Measurements from ENCODE around the gene INPP5A.
"Not testable (repeated sequence)": the region's sequence is repeated elsewhere in the genome, so short reads cannot be mapped to it uniquely, and the experiment has no call there.

Gene INPP5A

DNA sequence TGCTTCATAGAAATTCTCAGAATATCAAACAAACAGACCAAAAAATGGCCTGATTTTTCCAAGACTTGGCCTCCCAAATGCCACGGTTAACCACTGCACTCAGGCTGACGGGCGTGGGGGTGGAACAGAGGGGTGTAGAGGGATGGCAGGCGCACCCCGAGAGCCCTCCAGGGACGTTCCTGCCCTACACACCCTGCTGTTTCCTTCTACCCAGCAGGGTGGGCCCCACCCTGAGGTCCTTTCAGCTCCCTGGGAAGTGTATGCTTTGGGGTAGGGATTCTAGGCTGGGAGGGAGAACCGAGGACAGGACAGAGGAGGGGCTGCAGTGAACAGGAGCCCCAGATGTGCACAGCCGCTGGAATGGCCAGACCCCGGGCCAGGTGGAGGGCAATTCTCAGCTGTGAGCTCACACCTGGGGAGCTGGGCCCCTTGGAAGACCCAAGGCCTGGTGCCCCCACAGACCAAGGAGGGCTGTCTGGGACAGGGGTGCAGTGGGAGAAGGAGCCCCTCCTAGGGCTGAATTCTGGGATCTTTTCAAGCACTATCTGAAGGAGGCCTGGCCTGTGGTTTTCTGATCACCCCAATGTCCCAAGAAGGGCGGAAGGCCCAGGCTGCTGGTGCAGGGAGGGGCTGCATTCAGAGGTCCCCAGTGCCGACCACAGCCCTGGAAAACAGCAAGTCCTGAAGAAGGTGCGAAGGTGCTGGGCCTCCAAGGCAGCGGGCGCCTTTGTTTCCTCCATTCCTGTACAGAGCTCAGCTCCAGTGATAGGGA, 32.9 kb upstream of the INPP5A start:
- DNase-seq, result no peak

DNA sequence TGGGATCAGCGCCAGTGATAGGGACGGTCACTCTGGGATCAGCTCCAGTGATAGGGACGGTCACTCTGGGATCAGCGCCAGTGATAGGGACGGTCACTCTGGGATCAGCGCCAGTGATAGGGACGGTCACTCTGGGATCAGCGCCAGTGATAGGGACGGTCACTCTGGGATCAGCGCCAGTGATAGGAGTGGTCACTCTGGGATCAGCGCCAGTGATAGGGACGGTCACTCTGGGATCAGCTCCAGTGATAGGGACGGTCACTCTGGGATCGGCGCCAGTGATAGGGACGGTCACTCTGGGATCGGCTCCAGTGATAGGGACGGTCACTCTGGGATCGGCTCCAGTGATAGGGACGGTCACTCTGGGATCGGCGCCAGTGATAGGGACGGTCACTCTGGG, 32.0 kb upstream of the INPP5A start:
- DNase-seq, result not testable (repeated sequence)

GRCh38 chr10:132506711-132507408, 30.7 kb upstream of the INPP5A start:
- no peak for DNase-seq

DNA sequence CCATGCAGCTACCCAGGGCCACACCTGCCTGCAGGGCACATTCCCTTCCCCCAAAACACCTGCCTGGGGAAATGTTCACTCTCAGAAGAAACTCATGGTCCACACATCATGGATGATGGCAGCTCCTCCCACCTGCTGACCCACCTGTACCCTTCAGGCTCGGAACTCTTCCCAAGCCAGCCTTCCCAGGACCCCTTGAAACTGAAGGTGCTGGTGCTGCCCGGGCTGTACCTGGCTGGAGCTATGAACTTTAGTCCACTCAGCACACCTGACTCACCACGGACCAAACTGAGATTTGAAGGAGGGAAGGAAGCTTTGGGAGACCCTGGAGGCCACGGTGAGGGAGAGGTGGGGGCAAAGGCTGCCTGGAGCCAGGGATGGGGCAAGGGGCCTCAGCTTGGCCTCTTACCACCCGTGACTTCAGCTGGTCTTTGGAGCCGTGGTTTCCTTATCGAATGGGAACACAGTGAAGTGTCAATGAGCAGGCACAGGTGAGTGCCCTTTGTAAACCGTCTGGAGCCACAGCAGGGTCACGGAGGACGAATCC, 30.1 kb upstream of the INPP5A start:
- DNase-seq, result no peak

DNA sequence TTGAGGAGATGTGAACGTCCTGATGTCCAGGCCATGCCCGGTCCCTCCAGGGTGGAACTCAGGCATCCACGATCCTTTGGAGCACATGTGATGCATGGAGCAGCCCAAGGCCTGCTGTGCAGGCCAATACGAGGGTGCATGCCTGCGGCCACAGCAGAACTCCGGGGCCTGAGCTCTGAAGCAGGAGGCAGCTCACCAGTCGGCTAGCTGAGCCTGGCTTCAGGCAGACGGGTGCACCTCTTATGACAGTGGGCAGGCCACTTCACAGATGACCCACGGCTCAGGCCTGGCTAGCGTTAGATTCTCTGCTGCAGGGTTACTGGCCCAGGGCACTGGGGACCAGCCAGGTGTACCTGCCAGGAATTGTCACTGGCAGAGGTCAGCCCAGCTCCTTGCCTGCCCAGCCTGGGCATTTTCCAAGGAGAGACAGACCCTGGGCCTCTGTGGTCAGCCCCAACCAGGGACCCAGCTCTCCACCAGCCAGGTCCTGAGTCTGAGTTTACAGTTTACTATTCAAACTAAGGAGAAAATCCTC, 29.6 kb upstream of the INPP5A start:
- DNase-seq, result no peak

GRCh38 chr10:132508581-132509443, 28.8 kb upstream of the INPP5A start:
- DNase-seq, result no peak

- DNase-seq, result no peak
These were observed 27.9 kb upstream of the INPP5A start for GRCh38 chr10:132509506-132510173.

GRCh38 chr10:132510174-132510611, 27.4 kb upstream of the INPP5A start:
- no peak for DNase-seq

DNA sequence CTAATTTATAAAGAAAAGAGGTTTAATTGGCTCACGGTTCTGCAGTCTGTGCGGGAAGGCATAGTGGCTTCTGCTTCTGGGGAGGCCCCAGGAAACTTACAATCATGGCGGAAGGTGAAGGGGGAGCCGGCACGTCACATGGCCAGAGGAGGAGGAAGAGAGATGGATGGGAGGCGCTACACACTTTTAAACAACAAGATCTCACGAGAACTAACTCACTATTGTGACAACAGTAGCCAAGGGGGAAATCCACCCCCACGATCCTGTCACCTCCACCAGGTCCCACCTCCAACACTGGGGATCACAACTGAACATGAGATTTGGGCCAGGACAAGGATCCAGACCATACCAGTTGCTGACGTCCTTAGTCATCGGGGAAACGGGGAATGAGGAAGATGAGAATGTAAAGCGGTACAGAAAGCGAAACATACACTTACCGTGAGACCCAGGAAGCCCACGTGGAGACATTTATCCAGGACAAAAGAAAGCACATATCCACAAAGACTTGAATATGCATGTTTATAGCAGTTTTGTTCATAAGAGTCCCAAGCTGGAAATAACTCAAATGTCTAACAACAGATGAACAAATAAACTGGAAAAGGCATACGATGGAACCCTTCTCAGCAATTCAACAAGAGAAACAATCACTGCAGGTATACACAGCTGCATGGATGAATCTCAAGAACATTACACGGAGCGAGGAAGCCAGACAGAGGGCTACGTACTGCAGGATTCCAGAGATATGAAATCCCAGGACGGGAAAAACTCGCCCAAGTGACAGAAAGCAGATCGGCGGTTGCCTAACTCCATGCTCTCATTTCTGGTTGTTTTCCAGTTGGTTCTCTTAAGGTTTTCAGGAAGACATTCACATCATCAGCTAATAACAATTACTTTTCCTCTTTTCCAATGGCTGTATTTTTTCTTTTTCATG, 26.2 kb upstream of the INPP5A start:
- no peak for DNase-seq

GRCh38 chr10:132512052-132512442, 25.5 kb upstream of the INPP5A start:
- DNase-seq, result no peak

DNA sequence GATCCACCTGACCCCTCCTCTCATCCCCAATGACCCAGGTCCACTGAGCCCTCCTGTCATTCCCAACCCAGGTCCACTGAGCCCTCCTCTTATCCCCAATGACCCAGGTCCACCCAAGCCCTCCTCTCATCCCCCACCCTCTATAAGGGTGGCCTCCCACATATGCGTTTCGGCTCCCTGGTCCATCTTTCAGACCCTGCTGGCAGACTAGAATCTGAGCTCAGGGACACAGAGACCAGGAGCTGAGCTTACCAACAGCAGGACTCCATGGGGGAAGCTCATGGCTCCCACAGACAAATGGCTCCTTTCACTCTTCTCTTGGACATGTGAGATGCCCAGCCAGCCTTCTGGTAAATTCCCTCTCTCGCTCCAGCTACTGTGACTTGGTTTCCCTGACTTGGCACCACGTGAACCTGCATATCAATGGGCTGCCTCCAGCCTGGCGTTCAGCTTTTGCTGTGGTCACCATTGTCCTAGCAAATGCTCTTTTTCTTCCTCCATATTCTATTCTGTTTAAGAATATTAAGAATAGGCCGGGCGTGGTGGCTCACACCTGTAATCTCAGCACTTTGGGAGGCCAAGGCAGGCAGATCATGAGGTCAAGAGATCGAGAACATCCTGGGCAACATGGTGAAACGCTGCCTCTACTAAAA, 24.8 kb upstream of the INPP5A start:
- no peak for DNase-seq

GRCh38 chr10:132514821-132515520, 22.6 kb upstream of the INPP5A start:
- no peak for DNase-seq

DNA sequence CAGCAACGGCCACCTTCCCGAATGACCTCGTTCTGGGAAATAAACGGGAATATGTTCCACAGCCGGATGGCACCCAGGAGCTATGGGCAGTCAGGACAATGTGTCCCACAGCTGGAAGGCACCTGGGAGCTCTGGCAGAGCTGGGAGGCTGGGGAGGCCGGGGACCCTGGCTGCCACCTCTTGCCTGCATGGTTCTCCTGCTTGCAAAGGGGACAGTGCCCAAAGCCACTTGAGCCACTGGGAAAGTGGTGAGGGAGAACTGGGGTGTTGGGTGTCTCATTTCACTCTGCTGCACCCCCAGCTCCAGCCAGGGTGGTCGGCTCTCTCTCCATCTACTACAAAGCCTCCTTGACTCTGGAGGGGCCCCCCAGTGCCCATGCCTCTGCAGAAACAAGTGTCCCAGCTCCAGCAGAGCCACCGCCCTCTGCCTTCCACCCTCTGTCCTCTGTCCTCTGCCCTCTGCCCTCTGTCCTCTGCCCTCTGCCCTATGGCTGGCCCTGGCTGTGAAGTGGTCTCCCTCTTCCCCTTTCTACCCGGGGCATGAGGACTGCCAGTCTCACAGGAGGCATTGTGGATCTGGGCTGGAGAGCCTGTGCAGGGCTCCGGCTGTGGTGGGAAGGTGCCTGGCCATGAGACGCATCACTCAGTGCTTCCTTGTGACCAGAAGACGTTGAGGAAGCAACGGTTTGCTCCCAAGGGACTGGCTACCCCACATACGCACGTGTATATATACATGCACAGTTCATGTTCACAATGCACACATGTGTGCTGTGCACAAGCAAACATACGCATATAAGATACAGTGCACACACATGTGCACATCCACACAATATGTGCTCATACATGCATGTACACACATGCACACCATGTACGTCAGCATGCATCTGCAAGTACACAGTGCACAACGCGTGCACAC, 21.5 kb upstream of the INPP5A start:
- DNase-seq, result no peak

GRCh38 chr10:132516771-132517725, 20.5 kb upstream of the INPP5A start:
- DNase-seq, result no peak

DNA sequence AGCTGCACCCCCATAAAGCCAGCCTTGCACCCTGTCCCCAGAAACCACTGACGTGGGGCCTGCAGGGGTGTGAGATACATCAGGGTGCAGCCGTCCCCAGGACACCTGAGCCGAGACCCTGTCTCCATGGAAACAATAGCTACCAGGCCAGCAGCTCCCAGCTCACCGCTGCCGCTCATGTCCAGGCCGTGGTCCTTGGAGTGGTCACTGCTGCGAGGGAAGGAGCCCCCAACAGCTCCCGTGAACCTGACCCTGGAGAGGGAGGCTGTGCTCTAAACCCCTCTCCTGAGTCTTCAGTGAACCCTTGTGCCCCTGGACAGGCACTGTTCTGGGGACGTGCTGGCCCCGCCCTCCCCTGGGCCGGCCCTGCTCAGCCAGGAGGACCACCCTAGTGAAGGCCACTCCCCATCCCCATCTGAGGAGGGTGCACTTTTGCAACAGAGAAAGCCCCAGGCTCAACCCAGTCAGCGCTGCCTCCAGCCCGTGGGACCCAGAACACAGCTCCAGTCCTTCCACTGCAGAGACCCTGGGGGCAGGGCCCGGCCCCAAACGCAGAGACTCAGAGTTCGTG, 19.6 kb upstream of the INPP5A start:
- no peak for DNase-seq

DNA sequence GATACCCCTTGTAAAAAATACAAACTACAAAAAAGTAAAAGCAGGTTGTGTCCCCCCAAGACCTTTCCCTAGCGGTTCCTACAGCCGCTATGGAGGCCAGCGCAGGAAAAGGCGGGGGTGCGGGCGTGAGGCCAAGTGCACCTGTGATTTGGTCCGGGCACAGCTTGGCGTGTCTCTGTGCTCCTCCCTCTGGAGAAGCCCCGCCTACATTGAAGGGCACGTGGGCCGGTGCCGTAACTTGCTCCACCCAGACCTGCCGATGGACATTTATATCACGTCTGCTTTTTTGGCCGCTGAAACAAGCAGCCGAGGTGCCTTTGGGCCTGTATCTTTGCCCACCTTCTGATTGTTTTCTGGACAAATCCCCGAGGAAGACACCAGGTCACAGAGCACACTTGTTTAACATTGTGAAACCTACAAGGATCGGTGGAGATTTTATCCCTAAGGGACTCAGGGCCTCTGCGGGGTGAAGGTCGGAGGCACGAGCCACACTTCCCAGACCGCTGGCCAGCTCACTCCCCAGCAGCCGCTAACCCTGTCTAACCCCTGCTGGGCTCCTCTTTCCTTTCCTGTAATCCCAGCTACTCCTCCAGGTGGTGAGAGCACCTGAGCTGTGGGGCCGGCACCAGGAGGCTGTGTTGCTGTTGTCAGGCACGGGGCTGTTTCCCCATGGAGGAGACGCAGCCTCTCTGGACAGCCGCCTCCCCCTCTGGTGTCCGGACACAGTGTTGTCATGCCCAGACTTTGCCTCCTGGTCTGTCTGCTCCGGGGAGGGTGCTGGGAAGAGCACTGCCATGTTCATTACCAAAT, 18.8 kb upstream of the INPP5A start:
- DNase-seq, result no peak
